Right cardiac atrium (tissue), 5 donors: ENCODE measurements around the gene TMEM232. TPM values are rescaled to one million over a fixed set of nuclear protein-coding genes. Genes with fewer than 3 reads are reported as not detected.
"Not testable (repeated sequence)": the region's sequence is repeated elsewhere in the genome, so short reads cannot be mapped to it uniquely, and the experiment has no call there.

Source experiments
- ATAC-seq, 2 donors: fragments of 200-7000 bp; cut with Tn5 transposase; one replicate each; pipeline versions ENCODE4 v1.8.0 to v1.9.1; 2020; ENCODE audit warnings: moderate library complexity in 2 of 2, mild to moderate bottlenecking in 1 of 2
- DNase-seq, 3 donors: peaks; one replicate each; pipeline ENCODE4 v3.0.0-alpha.2; 2020
- H3K27ac ChIP-seq: one replicate; pipeline ENCODE4 v1.5.1; 2013; ENCODE audit warnings: mild to moderate bottlenecking, low read length, control low read depth, moderate library complexity
- H3K27me3 ChIP-seq: one replicate; pipeline ENCODE4 v1.6.1; 2013; ENCODE audit not compliant: control insufficient read depth, insufficient read depth
- H3K4me1 ChIP-seq: one replicate; pipeline ENCODE4 v1.6.1; 2013; ENCODE audit warnings: low read length; ENCODE audit not compliant: control insufficient read depth, insufficient read depth
- H3K4me3 ChIP-seq: one replicate; pipeline ENCODE4 v1.5.1; 2013; ENCODE audit warnings: low read length, control low read depth
- H3K9me3 ChIP-seq: one replicate; pipeline ENCODE4 v1.6.1; 2013; ENCODE audit warnings: low read length; ENCODE audit not compliant: control insufficient read depth
- WGBS: extraction: QIAGEN DNeasy Blood & Tissue Kit; methylation state at CpG from one replicate; pipeline ENCODE4 v1.1.7; 2013; 5-methylcytosine and 5-hydroxymethylcytosine counted together
- intact Hi-C, 4 donors: fragments of 100-400 bp; cut with DNase I; formaldehyde crosslinking; loops; one replicate each; pipeline versions ENCODE4 v1.11.0 to v1.14.0; 2022 to 2023
- polyA plus RNA-seq: library from polyadenylated mRNA; stranded (reverse); fragments of 200-250 nt; gene quantifications from one replicate; pipeline ENCODE4 v1.2.3, GENCODE V29; 2013
- total RNA-seq, 4 donors: library from RNA; stranded (reverse); fragmentation: NEBNext Ultra II Directional; extraction: Animal tissue kit (Norgen Biotek cat#: 25700); gene quantifications; one replicate each; pipeline ENCODE4 v1.2.1, GENCODE V29; 2021
- donor health status: healthy with polysubstance abuse.
- donor health status: DM: no; HTN: yes; CAD: no.
- donor health status: DM: no; HTN: no; CAD: no.
- donor health status: DM: no; HTN: yes; CAD: no; lungs with severe emphysema.
- donor health status: DM: yes; HTN: yes; CAD: no.

The TMEM232 gene
- total and polyA plus RNA-seq, 5 donors, result 0.63 to 3.3 (median 3.1) TPM

GRCh38 chr5:110751902-110752762, 25.7 kb upstream of the TMEM232 start:
- ATAC-seq, result no peak
- no peaks in the 10 kb centered on the region for H3K9me3 ChIP-seq
- intact Hi-C loops, result loop anchor here in 1 of 4 donors (10.0 kb wide), 1 partner anchor 343 kb away; the partner anchor contains the start of gene WDR36
- 78% methylated on average over 8 of the region's 8 CpGs for WGBS
- H3K27ac ChIP-seq, result no peak overlapping the region
- H3K4me3 ChIP-seq, result no peak overlapping the region
- no peaks in the 10 kb centered on the region for H3K4me1 ChIP-seq
- DNase-seq, result no peak
- no peaks in the 10 kb centered on the region for H3K27me3 ChIP-seq

DNA sequence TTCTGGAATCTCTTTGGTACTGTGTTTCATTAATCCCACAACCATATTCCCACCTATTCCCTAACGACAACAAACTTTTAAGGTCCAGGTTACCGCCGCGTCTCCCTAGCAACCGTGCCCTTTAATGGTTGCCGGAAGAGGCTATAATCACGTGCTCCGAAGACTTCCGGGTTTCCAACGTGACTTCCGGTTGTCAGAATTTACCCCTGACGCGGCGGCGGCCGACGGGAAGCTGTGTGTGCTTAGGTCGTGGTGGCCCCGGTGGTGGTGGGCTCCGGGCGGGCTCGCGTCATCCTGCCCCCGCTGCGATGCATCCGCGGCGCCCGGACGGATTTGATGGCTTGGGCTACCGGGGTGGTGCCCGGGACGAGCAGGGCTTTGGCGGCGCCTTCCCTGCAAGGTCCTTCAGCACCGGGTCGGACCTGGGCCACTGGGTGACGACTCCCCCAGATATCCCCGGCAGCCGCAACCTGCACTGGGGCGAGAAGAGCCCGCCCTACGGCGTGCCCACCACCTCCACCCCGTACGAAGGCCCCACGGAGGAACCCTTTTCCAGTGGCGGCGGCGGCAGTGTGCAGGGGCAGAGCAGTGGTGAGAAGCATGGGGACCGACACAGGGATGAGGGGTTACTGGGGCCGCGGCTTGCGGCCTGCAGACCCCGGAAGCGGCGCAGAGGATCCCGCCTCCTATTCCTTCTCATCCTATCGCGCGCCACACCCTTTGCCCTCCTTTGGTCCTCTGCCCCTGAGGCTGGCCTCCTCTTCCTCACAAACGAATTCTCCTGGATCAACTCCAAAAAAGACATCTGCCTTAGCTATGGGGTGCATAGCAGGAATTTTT, 12.6 kb upstream of the TMEM232 start, which contains the start of gene SLC25A46:
Gene SLC25A46, plus strand, starts transcription at position 196 of the 840 bp plus-strand sequence. Its CDS starts 113 bp downstream, at position 309.
- peak; percentile 87 to 94 (median 91) for DNase-seq
- H3K27ac ChIP-seq, result peak within 1 kb of the TSS; percentile 89
- intact Hi-C loops, result no loop called here

DNA sequence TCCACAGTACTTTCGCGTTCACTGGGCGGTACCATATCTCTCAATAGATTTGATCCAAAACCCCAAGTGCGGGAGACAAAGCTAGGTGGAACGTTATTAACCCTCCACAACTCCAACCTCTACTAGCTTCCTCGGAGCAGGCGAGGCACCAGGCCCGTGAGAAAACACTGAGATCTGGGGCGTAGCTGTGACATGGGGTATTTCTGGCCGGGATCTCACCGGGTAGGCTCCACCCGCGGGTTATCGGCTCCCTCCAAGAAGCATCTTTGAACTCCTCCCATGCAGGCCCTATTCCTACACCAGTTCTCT, 12.0 kb upstream of the TMEM232 start:
- H3K27me3 ChIP-seq, result no peaks in the 10 kb centered on the region
- H3K4me1 ChIP-seq, result peaks cover 2% of the 10 kb centered on the region
- ATAC-seq, result peak; percentile 78 to 87
- DNase-seq, result peak in 1 of 3 donors; percentile 56
- H3K9me3 ChIP-seq, result no peaks in the 10 kb centered on the region
- peak overlapping the region; percentile 64 for H3K4me3 ChIP-seq
- no peak overlapping the region for H3K27ac ChIP-seq
- WGBS, result under 1% methylated on average over 14 of the region's 14 CpGs
- intact Hi-C loops, result no loop called here

More for the DNA sequence above, 12.6 kb upstream of the TMEM232 start, which contains the start of gene SLC25A46:
- no peaks in the 10 kb centered on the region for H3K9me3 ChIP-seq
- ATAC-seq, result peak; percentile 98 to 99
- under 1% methylated on average over 62 of the region's 62 CpGs for WGBS
- H3K27me3 ChIP-seq, result no peaks in the 10 kb centered on the region
- H3K4me1 ChIP-seq, result peaks cover 2% of the 10 kb centered on the region
- peak within 1 kb of the TSS; percentile 64 for H3K4me3 ChIP-seq

GRCh38 chr5:110736753-110737152, 10.3 kb upstream of the TMEM232 start:
- Histone ChIP-seq H3K4me3 (no peak overlapping the region), H3K4me1 (peaks cover 2% of the 10 kb centered on the region), H3K27ac (no peak overlapping the region), H3K27me3 (no peaks in the 10 kb centered on the region), H3K9me3 (no peaks in the 10 kb centered on the region)
- 66% methylated on average over 3 of the region's 3 CpGs for WGBS
- intact Hi-C loops, result no loop called here
- no peak for ATAC-seq
- DNase-seq, result no peak

DNA sequence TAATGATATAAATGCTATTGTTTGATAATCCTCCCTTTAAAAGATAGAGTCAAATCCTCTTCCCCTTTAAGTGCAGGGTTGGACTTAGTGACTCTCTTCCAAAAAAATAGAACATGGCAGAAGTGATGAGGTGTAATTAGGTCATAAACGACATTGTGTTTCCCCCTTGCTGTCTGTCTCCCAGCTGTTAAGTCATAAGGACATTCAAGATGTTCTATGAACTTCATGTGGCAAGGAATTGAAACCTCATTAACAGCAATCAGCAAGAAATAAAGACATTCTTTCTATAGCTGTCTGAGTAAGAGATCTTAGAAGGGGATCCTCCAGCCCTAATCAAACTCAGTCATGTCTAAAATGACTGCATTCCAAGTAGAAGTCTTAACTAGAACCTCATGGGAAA, 9.1 kb upstream of the TMEM232 start:
- no peak overlapping the region for H3K4me3 ChIP-seq
- intact Hi-C loops, result no loop called here
- H3K27ac ChIP-seq, result no peak overlapping the region
- DNase-seq, result no peak
- WGBS, result 39% methylated on average over 1 of the region's 1 CpG
- ATAC-seq, result no peak
- H3K4me1 ChIP-seq, result peaks cover 2% of the 10 kb centered on the region
- H3K9me3 ChIP-seq, result no peaks in the 10 kb centered on the region
- H3K27me3 ChIP-seq, result no peaks in the 10 kb centered on the region

DNA sequence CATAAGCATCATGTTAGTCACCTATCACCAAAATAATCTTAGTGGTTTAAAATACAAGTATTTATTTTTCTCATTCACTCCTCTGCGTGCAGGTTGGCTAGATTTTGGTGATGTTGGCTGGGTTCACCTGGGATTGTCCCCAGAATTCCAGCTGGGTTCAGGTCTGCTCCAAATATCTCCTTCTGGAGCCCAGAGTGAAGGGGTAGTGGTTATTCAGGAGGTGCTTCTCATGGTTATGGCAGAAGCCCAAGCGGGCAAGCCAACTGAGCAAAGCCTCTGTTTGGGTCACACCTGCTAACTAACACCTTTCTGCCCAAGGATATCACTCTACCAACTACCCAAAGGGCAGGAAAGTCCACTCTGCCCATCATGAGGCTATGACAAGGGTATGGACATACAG, 7.6 kb upstream of the TMEM232 start:
- H3K9me3 ChIP-seq, result no peaks in the 10 kb centered on the region
- H3K4me1 ChIP-seq, result peaks cover 2% of the 10 kb centered on the region
- no peaks in the 10 kb centered on the region for H3K27me3 ChIP-seq
- no peak overlapping the region for H3K27ac ChIP-seq
- intact Hi-C loops, result no loop called here
- H3K4me3 ChIP-seq, result no peak overlapping the region
- ATAC-seq (no peak), DNase-seq (no peak)
- WGBS, result 87% methylated on average over 2 of the region's 2 CpGs

DNA sequence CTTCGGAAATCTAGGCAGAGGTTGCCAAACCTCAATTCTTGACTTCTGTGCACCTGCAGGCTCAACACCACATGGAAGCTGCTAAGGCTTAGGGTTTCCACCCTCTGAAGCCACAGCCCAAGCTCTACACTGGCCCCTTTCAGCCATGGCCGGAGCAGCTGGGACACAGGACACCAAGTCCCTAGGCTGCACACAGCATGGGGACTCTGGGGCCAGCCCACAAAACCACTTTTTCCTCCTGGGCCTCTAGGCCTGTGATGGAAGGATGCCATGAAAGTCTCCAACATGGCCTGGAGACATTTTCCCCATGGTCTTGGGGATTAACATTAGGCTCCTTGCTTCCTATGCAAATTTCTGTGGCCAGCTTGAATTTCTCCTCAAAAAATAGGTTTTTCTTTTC, 5.0 kb upstream of the TMEM232 start:
- H3K4me1 ChIP-seq, DNase-seq, intact Hi-C loops, H3K9me3 ChIP-seq, H3K4me3 ChIP-seq, H3K27ac ChIP-seq, H3K27me3 ChIP-seq, ATAC-seq: not testable (repeated sequence)
- 89% methylated on average over 2 of the region's 2 CpGs for WGBS

DNA sequence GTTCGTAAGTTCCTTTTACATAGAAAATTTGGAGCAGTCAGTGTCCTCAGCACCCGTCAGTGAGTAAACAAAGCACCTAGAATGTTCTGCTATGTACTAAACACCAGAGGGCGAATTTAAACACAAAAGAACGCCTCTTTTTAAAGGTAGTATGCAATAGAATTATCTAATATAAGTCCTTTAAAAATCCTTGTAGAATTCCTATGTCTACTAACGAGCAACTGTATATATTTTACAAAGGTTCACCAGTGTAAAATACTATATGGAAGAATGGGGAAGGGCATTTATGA, 499 bp upstream of the TMEM232 start:
- Histone ChIP-seq H3K4me3 (peak overlapping the region; percentile 69), H3K4me1 (no peaks in the 10 kb centered on the region), H3K9me3 (no peaks in the 10 kb centered on the region), H3K27ac (no peak overlapping the region), H3K27me3 (no peaks in the 10 kb centered on the region)
- DNase-seq, result no peak
- 41% methylated on average over 5 of the region's 5 CpGs for WGBS
- intact Hi-C loops, result no loop called here
- ATAC-seq, result peak; percentile 34 to 38

- intact Hi-C loops, result no loop called here
- Histone ChIP-seq H3K4me1 (no peaks in the 10 kb centered on the region), H3K27me3 (no peaks in the 10 kb centered on the region), H3K27ac (no peak overlapping the region), H3K4me3 (no peak overlapping the region), H3K9me3 (no peaks in the 10 kb centered on the region)
- ATAC-seq (no peak), DNase-seq (no peak)
- 55% methylated on average over 2 of the region's 2 CpGs for WGBS
Measured at GRCh38 chr5:110718311-110718710, 8.2 kb downstream of the TMEM232 start.

GRCh38 chr5:110716247-110717245, 9.9 kb downstream of the TMEM232 start:
- Histone ChIP-seq H3K4me3 (no peak overlapping the region), H3K4me1 (no peaks in the 10 kb centered on the region), H3K27ac (no peak overlapping the region), H3K27me3 (no peaks in the 10 kb centered on the region), H3K9me3 (no peaks in the 10 kb centered on the region)
- intact Hi-C loops, result no loop called here
- ATAC-seq (no peak), DNase-seq (no peak)
- 81% methylated on average over 5 of the region's 5 CpGs for WGBS
